ENCODE results near the gene HOXA6. TPM values are rescaled to one million over a fixed set of nuclear protein-coding genes. Genes with fewer than 3 reads are reported as not detected.

HOXA6 gene
- total RNA-seq = 0.49 TPM in 1 of 2 replicates, not detected in the other
- total RNA-seq (2013) = 0.23 TPM
- 0.18 TPM in 1 of 2 replicates, not detected in the other for polyA plus RNA-seq
- not detected in 2 replicates for polyA minus RNA-seq

GRCh38 chr7:27147199-27148030 lies at the start of gene HOXA6:
Gene HOXA6 (minus strand): TSS chr7:27147774. CDS start chr7:27147749, 25 bp downstream.
- Histone ChIP-seq H2AFZ (ENCODE audit: insufficient read depth, low read depth, low read length, poor library complexity, severe bottlenecking) (peak within 1 kb of the TSS; percentile 47), H3K79me2 (ENCODE audit: control insufficient read depth, insufficient read depth, low read length) (no peaks in the 10 kb centered on the region), H3K4me2 (replicated peaks; ENCODE audit: low read depth, low read length, poor library complexity, severe bottlenecking) (peak within 1 kb of the TSS; percentile 69), H3K9ac (ENCODE audit: low read length) (peak within 1 kb of the TSS; percentile 50), H3K9me3 (ENCODE audit: control extremely low read depth in 1 of 3, control insufficient read depth in 2 of 3, insufficient read depth in 1 of 3, low read length in 2 of 3) (peaks cover 0 to 75% (median 0%) of the 10 kb centered on the region in 3 donors), H3K4me3 (ENCODE audit: control extremely low read depth in 1 of 5, extremely low read depth in 1 of 5, insufficient read depth in 1 of 5, low read depth in 2 of 5, low read length in 4 of 5) (peak within 1 kb of the TSS in 4 of 5 experiments; percentile 2 to 30 (median 22)), H3K36me3 (replicated peaks in 1 of 2; ENCODE audit: control extremely low read depth in 1 of 2, control insufficient read depth in 1 of 2, extremely low read depth in 1 of 2, insufficient read depth in 2 of 2, low read length in 1 of 2) (no peaks in the 10 kb centered on the region), H3K27ac (ENCODE audit: low read length in 2 of 2) (no peak within 1 kb of the TSS), H3K27me3 (replicated peaks in 1 of 4; ENCODE audit: control extremely low read depth in 1 of 4, control insufficient read depth in 3 of 4, insufficient read depth in 4 of 4, low read length in 3 of 4) (peaks cover 0 to 89% (median 61%) of the 10 kb centered on the region in 4 experiments), H4K20me1 (ENCODE audit: control insufficient read depth, insufficient read depth, low read length, poor library complexity, severe bottlenecking) (no peaks in the 10 kb centered on the region), H3K4me1 (ENCODE audit: control insufficient read depth in 2 of 2, insufficient read depth in 2 of 2, low read length in 2 of 2) (peaks cover 45 to 47% of the 10 kb centered on the region in 2 donors)
- Mint-ChIP-seq H3K27me3 (peaks cover 64% of the 10 kb centered on the region), H3K9me3 (ENCODE audit: insufficient read depth) (no peaks in the 10 kb centered on the region), H3K4me3 (peak within 1 kb of the TSS; percentile 80), H3K4me1 (peaks cover 36% of the 10 kb centered on the region), H3K27ac (peak within 1 kb of the TSS; percentile 20)
- TF ChIP-seq EZH2 (IDR thresholded peaks at IDR 0.05; ENCODE audit: borderline replicate concordance, insufficient read depth, low read depth, low read length, poor library complexity, severe bottlenecking) (peak; percentile 35), CTCF (IDR thresholded peaks at IDR 0.05) (no peak)
- ChIA-PET POLR2A (no interaction called here), CTCF (interaction anchor here (1.2 to 6.9 kb wide), 5 partner anchors 15 to 465 kb away, joined by 3 to 52 read pairs (median 8); no protein-coding TSS in a partner anchor)
- DNase-seq (peak; percentile 44), ATAC-seq (ENCODE audit: low read depth) (no peak)
- intact Hi-C loops (cut with micrococcal nuclease) = no loop called here
- WGBS (ENCODE audit: insufficient coverage) = 19% methylated on average over 63 of the region's 63 CpGs

Data from B cell (primary cell).